Measurements from ENCODE around the gene GCNT3.
"Not testable (repeated sequence)": the region's sequence is repeated elsewhere in the genome, so short reads cannot be mapped to it uniquely, and the experiment has no call there.

The GCNT3 gene

DNA sequence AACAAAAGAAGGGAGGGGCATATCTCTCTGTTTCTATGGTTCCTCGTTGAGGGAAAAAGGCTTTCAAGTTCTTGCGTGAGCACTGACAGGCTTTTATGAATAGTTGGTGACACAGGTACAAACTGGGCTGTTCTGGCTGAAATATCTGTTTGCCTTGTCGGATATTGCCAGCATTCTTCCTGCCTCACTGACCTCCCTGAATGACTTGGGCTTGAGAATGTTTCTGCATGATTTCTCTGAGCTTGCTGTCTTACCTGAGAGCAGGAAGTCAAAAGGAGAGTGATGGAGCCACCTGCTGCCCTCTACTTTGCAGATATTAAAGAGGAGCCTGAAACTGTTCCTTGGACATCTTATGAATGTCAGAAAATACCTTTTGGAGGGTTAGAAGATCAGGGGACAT, 4.8 kb downstream of the GCNT3 start:
- in situ Hi-C loops (cut with HindIII; ENCODE audit: low sequenced_read_pairs), result no loop called here

DNA sequence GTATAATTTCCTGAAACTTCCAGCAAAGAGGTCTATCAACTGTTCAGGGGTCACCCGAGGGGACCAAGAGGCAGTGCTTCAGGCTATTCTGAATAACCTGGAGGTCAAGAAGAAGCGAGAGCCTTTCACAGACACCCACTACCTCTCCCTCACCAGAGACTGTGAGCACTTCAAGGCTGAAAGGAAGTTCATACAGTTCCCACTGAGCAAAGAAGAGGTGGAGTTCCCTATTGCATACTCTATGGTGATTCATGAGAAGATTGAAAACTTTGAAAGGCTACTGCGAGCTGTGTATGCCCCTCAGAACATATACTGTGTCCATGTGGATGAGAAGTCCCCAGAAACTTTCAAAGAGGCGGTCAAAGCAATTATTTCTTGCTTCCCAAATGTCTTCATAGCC, 6.8 kb downstream of the GCNT3 start:
- in situ Hi-C loops (cut with HindIII; ENCODE audit: low sequenced_read_pairs), result no loop called here

DNA sequence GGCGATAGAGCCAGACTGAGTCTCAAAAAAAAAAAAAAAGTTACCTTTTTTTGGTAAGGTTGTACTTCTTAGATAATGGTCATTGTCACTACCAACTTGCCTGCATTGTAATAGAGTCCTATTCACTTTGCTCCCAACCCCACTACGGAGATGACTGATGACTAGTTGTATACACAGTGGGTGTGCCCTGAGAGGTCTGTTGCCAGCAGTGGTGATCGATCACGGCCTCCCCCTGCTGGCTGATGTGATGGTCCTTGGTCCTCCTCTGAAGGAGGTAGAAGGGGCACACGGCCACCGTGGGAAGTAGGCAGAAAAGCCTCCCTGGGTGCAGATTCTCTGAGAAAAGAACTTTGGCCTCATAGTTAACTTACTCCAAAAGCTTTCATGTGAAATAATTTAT, 10.7 kb downstream of the GCNT3 start:
- in situ Hi-C loops (cut with HindIII; ENCODE audit: low sequenced_read_pairs), result no loop called here

DNA sequence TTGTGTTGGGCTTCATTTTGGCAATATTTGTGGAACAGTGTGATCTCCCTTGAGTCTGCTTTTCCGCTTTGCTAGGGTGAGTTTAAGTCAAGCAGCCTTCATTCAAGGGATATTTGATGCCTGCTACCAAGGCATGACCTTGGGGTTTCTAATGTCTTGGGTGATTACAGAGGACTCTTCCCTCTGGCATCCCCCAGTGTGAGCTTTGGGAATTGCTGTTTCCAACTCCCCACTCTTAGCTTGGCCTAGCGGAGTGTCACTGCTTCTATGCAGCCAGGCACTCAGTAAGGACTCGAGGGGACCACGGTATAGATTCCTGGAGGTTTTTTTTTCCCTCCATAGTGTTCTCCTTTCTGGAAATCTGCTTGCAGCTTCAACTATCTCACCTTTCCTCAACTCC, 21.1 kb downstream of the GCNT3 start:
- in situ Hi-C loops (cut with HindIII; ENCODE audit: low sequenced_read_pairs), result loop anchor here (5.0 kb wide), 1 partner anchor 80 kb away; no protein-coding TSS in a partner anchor

DNA sequence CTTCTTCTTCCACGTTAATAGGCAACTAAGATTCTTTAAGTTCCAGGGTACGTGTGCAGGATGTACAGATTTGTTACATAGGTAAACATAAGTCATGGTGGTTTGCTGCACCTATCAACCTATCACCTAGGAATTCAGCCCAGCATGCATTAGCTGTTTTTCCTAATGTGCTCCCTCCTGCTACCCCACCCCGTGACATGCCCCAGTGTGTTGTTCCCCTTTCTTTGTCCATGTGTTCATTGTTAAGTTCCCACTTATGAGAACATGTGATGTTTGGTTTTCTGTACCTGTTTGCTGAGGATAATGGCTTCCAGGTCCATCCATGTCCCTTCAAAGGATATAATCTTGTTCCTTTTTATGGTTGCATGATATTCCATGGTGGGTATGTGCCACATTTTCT, 24.6 kb downstream of the GCNT3 start:
- in situ Hi-C loops (cut with HindIII; ENCODE audit: low sequenced_read_pairs), result no loop called here

DNA sequence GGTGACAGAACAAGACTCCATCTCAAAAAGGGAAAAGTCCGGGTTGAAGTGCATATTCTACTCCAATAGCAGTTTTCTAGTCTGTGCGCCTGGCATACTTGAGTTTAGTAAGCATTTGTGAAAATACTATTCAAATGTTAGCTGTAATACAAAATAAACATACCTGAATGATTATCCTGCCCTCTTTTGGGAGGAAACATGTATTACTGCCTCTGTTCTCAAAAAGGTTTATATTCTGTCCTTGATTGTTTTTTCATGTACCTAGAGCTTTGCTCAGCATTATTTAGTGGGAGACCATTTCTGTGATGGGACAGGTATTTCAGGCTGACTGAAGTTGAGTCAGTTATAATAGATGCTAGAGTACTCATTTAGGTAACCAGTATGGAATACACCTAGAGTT, 25.9 kb downstream of the GCNT3 start:
- in situ Hi-C loops (cut with HindIII; ENCODE audit: low sequenced_read_pairs), result not testable (repeated sequence)

DNA sequence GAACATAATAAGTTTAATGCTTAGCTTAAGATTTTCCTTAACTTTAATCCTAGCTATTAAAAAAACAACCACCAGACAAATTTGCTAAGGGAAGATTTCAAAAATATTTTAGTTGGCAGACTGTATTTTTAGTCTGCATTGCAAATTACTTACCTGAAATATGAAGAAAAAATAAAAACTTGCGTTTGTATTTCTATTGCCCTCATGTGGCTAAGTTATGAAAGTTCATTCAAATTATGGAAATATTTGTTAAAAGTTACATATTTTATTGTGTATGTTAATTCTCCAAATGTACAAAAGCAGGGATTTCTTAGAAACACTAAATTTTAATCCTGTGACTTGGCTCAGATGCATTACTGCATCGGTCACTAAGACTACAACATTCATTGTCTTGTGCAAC, 30.8 kb downstream of the GCNT3 start:
- in situ Hi-C loops (cut with HindIII; ENCODE audit: low sequenced_read_pairs), result no loop called here

DNA sequence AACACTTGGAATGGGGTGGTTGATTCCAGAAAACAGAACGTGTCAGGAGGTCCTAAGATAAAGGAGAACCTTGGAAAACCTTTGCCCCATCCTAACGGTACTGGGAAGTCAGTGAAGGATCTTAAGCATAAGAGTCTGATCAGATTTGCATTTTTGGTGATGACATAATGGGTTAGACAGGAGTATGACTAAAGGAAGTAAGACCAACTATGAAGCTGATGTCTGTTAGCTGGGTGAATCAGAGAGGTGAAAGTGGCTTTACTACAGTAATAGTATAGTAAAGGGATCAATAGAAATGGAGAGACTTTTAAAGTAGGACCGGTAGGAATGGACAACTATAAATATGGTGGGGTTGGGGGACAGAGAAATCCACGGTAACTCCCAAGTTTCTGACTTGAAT, 33.2 kb downstream of the GCNT3 start:
- in situ Hi-C loops (cut with HindIII; ENCODE audit: low sequenced_read_pairs), result no loop called here

DNA sequence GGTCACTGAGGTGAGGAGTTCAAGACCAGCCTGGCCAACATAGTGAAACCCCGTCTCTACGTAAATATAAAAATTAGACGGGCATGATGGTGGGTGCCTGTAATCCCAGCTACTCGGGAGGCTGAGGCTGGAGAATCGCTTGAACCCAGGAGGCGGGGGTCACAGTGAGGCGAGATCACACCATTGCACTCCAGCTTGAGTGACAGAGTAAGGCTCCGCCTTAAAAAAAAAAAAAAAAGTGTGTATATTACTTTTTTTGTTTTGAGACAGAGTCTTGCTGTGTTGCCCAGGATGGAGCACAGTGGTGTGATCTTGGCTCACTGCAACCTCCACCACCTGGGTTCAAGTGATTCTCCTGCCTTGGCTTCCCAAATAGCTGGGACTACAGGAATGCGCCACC, 34.2 kb downstream of the GCNT3 start:
- in situ Hi-C loops (cut with HindIII; ENCODE audit: low sequenced_read_pairs), result not testable (repeated sequence)

DNA sequence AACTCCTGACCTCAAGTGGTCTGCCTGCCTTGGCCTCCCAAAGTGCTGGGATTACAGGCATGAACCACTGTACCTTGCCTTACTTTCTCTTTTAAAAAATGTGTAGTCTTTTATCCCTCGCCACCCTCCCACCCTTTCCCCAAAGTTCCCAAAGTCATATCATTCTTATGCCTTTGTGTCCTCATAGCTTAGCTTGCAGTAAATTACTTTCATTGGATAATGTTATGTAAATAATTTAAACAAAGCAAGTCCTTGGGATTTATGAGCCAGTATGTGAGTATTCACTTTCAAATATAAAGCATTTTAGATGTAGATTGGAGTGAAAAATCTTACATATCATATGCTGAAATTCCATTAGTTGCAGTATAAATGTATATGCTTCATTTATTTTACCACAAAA, 34.7 kb downstream of the GCNT3 start:
- in situ Hi-C loops (cut with HindIII; ENCODE audit: low sequenced_read_pairs), result no loop called here

DNA sequence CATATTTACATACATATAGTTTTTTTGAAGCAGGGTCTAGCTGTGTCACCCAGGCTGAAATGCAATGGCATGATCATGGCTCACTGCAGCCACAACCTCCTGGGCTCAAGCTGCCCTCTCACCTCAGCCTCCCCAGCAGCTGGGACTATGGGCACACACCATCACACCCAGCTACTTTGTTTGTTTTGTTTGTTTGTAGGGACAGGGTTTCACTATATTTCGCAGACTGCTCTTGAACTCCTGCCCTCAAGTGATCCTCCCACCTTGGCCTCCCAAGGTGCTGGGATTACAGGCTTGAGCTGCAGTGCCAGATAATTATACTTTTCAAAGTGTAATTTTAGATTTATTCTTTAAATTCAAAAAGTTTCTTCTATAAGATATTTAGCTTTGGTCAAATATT, 35.5 kb downstream of the GCNT3 start:
- in situ Hi-C loops (cut with HindIII; ENCODE audit: low sequenced_read_pairs), result no loop called here

DNA sequence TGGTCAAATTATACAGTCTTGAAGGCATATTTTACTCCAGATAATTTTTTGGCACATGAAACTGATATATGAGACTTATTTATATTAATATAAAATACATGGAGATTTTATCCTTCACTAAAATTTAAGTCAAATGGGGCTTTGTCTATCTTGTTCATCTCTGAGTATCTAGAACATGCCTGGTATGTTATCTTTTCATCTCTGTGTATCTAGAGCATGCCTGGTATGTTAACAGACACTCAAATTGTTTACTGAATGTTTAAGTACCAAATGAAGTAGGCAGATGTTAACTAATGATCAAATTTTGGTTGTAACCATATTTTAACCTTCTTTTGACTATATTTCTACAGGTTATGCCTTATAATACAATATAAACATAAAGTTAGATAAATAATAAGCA, 38.0 kb downstream of the GCNT3 start:
- in situ Hi-C loops (cut with HindIII; ENCODE audit: low sequenced_read_pairs), result no loop called here

DNA sequence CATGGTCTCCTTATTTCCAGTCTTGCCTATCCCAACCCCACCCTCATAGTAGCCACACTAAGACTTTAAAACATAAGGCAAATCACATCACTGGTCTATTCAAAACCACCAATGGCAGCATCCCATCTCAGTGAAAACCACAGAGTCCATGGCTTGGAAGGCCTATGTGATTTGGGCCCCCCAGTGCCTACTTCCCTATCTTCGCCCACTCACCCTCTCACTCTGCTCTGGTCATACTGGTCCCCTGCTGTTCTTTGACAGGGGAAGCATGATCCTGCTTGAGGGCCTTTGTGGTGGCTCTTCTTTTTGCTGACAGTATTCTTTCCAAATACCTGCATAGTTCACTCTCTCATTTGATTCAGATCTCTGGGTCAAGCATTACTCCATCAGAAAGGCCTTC, 42.5 kb downstream of the GCNT3 start:
- in situ Hi-C loops (cut with HindIII; ENCODE audit: low sequenced_read_pairs), result no loop called here

DNA sequence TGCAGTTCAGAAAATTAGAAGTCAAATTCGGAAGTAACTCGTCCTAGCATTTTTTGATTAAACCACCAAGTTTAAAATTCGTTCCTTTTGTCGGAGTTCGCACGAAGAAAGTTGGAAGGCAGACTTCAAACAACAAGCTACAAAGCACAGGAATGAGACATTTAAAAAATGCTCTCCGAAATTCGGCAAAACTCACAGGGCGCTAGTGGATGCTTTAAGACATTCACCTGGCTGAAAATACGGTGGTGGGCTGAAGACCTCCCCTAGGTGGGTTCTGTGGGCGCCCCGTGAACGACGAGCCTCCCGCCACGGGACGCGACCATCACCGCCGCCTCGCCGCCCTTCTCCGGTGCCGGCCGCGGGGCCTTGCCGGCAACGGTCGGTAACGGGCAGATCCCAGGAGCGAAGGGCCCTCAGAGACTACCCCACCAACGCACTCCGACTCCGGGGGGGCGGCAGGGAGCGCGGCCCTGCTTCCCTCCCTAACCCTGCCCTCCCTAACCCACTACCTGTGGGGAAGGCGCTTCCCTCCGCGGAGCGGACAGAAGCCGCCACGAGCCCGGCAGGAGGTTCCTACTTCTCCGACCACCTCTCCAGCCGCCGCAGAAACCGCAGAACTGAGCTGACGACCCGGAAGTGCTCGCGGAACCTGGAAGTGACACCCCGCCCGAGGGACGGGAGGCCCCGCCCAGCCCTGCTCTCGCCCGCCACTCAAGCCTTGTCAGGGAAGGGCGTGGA, 45.5 kb downstream of the GCNT3 start, which contains the start of gene GTF2A2:
GTF2A2 (minus strand) TSS at position 619 of the 738 bp plus-strand sequence. CDS start 5,238 bp downstream, outside the sequence.
- in situ Hi-C loops (cut with HindIII; ENCODE audit: low sequenced_read_pairs), result no loop called here

DNA sequence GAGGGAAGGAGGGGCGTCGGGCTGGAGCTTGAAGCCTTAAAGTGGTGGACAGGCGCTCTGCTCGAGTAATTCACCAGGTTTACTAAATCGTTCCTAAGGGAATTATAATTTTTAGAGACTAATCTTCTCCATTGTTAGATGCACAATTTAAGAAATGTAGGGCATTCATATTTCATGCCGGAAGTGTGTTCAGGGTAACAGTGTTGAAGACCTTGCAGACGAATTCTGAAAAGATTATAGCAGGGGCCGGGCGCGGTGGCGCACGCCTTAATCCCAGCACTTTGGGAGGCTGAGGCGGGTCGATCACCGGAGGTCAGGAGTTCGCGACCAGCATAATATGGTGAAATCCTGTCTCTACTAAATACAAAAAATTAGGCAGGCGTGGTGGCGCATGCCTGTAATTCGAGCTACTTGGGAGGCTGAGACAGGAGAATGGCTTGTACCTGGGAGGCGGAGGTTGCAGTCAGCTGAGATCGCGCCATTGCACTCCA, 46.1 kb downstream of the GCNT3 start:
- in situ Hi-C loops (cut with HindIII; ENCODE audit: low sequenced_read_pairs), result no loop called here

DNA sequence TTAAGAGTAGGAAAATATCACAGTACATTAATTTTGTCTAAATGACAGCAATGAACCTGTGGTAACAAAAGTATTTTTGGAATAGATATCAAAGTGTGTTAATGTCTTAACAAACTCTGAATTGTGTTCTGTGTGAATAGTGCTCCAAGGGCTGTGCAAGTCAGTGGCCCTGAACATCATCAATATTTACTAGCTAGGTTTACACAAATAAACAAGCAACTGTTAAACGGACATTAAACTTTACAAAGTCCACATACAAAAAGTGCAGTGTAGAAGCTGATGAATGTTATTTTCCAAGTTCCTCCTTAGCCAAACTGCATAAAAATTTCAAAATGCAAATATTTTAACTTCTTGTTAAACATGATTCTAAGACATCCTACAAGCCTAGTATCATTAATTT, 47.8 kb downstream of the GCNT3 start:
- in situ Hi-C loops (cut with HindIII; ENCODE audit: low sequenced_read_pairs), result no loop called here

DNA sequence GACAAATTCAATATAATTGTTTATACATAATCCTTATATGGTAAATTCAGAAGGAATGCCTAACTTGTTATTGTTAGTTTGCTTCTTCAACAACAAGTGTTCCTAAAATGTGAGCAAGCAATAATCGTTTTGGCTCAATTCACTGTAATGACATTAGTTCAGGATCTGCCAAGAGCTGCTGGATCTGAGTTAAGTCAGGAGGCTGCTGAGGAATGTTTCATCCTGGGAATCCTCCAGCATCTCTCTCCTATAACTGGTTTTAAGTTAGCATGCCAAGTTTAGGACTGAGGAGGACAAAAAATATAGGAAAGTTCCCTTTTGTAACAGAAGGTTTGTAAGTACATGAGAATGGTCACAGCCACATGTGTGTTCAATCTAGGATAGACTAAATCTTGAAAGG, 50.7 kb downstream of the GCNT3 start:
- in situ Hi-C loops (cut with HindIII; ENCODE audit: low sequenced_read_pairs), result no loop called here

DNA sequence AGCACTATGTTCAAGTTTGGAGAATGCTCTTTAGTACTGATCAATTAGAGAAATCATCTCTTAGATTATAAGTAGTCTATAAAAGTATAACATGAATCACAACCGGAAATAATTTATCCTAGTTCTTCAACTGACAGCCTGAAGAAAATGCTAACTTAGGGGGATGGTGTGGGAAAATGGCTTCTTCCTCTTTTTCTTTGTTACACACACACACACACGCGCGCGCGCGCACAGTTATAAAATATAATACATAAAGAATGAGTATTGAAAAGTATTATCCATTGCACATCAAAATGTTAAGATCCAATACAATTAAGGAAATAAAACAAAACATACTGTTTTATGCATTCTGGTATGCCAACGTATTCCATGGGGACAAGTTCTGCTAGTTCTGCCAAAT, 57.0 kb downstream of the GCNT3 start:
- in situ Hi-C loops (cut with HindIII; ENCODE audit: low sequenced_read_pairs), result no loop called here

Data from endothelial cell of hepatic sinusoid (primary cell).